DND-41 (cell line): ENCODE data around the gene B4GALNT3.

Experiments
- ATAC-seq: fragments of 200-7000 bp; cut with Tn5 transposase; 3 replicates; pipeline ENCODE4 v1.9.1; 2021; ENCODE audit warnings: low read depth; ENCODE audit not compliant: insufficient read depth
- DNase-seq: peaks from one replicate; pipeline ENCODE4 v3.0.0-alpha.2; 2020
- H2AFZ ChIP-seq: 2 replicates; pipeline ENCODE4 v1.6.0; 2012; ENCODE audit warnings: low read depth, low read length
- H3K27ac ChIP-seq: 2 replicates; pipeline ENCODE4 v1.5.1; 2012; ENCODE audit warnings: low read length, inconsistent platforms
- H3K27me3 ChIP-seq: fragments of 200-600 bp; sonication (generic); 2 replicates; pipeline ENCODE4 v1.6.0; 2012; ENCODE audit warnings: low read length, mild to moderate bottlenecking, inconsistent platforms; ENCODE audit not compliant: insufficient read depth, poor library complexity
- H3K36me3 ChIP-seq: 2 replicates; pipeline ENCODE4 v1.5.1; 2012; ENCODE audit warnings: low read length, inconsistent platforms; ENCODE audit not compliant: insufficient read depth
- H3K4me1 ChIP-seq: 2 replicates; pipeline ENCODE4 v1.5.1; 2012; ENCODE audit warnings: mild to moderate bottlenecking, low read length; ENCODE audit not compliant: insufficient read depth
- H3K4me2 ChIP-seq: 2 replicates; pipeline ENCODE4 v1.6.0; 2012; ENCODE audit warnings: mild to moderate bottlenecking, moderate library complexity, low read length, inconsistent platforms; ENCODE audit not compliant: insufficient read depth
- H3K4me3 ChIP-seq, 2 experiments: fragments of 200-600 bp in 1 of 2; shearing (Covaris generic) in 1 of 2; 2 replicates each; pipeline ENCODE4 v1.5.1; 2012 to 2016; ENCODE audit warnings: inconsistent platforms in 2 of 2, low read length in 2 of 2, mild to moderate bottlenecking in 2 of 2, low read depth in 1 of 2, moderate library complexity in 1 of 2
- H3K79me2 ChIP-seq: 2 replicates; pipeline ENCODE4 v1.6.0; 2012; ENCODE audit warnings: low read length, inconsistent platforms; ENCODE audit not compliant: insufficient read depth
- H3K9ac ChIP-seq: 2 replicates; pipeline ENCODE4 v1.6.0; 2012; ENCODE audit warnings: low read depth, mild to moderate bottlenecking, inconsistent platforms, low read length, moderate library complexity
- H3K9me3 ChIP-seq: 2 replicates; pipeline ENCODE4 v1.5.1; 2012; ENCODE audit warnings: low read length, moderate library complexity, mild to moderate bottlenecking, inconsistent platforms; ENCODE audit not compliant: insufficient read depth, severe bottlenecking
- H4K20me1 ChIP-seq: 2 replicates; pipeline ENCODE4 v1.6.0; 2012; ENCODE audit warnings: low read length; ENCODE audit not compliant: insufficient read depth
- EZH2 ChIP-seq: IDR thresholded peaks from 3 replicates; pipeline ENCODE4 v1.6.1; 2012; ENCODE audit warnings: borderline replicate concordance, low read depth, mild to moderate bottlenecking, moderate library complexity, low read length, inconsistent platforms; ENCODE audit not compliant: severe bottlenecking
- TF ChIP-seq, protein P1 (sequence below): IDR thresholded peaks from 2 replicates; pipeline ENCODE4 v1.5.1; 2012; ENCODE audit warnings: borderline replicate concordance, low read length, moderate library complexity, mild to moderate bottlenecking; ENCODE audit not compliant: poor library complexity, severe bottlenecking; ENCODE audit errors: extremely low read depth

The B4GALNT3 gene

DNA sequence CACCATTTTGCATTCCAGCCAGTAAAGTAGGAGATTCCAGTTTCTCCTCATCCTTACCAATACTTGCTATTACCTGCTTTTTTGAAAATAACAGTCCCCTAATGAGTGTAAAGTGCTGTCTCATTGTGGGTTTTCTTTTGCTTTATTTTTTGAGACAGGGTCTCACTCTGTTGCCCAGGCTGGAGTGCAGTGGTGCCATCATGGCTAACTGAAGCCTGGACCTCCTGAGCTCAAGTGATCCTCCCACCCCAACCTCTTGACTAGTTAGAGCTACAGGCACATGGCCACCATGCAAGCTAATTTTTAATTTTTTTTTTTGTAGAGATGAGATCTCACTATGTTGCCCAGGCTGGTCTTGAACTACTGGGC lies 142.9 kb downstream of the B4GALNT3 start:
- Histone ChIP-seq H3K27ac (no peak overlapping the region), H3K9me3 (no peaks in the 10 kb centered on the region), H3K36me3 (no peaks in the 10 kb centered on the region), H3K4me3 (no peak overlapping the region), H4K20me1 (no peaks in the 10 kb centered on the region), H3K27me3 (no peaks in the 10 kb centered on the region), H3K9ac (no peak overlapping the region), H3K4me2 (no peak overlapping the region), H3K79me2 (no peaks in the 10 kb centered on the region), H3K4me1 (no peaks in the 10 kb centered on the region), H2AFZ (no peak overlapping the region)
- TF ChIP-seq, protein P1, sequence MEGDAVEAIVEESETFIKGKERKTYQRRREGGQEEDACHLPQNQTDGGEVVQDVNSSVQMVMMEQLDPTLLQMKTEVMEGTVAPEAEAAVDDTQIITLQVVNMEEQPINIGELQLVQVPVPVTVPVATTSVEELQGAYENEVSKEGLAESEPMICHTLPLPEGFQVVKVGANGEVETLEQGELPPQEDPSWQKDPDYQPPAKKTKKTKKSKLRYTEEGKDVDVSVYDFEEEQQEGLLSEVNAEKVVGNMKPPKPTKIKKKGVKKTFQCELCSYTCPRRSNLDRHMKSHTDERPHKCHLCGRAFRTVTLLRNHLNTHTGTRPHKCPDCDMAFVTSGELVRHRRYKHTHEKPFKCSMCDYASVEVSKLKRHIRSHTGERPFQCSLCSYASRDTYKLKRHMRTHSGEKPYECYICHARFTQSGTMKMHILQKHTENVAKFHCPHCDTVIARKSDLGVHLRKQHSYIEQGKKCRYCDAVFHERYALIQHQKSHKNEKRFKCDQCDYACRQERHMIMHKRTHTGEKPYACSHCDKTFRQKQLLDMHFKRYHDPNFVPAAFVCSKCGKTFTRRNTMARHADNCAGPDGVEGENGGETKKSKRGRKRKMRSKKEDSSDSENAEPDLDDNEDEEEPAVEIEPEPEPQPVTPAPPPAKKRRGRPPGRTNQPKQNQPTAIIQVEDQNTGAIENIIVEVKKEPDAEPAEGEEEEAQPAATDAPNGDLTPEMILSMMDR = no peak
- no peak for TF ChIP-seq EZH2
- DNase-seq (no peak), ATAC-seq (no peak)

DNA sequence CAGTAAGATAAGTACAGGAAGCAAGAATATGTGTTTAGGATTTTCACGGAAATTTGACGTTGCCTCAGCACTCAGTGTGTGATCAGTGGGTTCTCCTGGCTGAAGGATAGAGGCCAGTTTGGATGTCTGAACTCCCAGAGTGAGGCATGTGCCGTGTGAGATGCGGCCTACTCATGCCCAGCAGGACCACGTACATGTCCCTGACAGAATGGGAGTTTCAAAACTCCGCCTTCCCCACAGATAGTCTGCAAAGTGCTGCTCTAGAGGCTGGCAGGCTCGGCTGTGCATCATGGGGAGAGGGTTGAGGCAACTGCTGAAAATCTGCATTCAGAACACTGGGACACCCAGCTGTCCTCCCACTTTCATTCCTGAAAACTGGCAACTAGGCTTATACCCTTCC lies 145.2 kb downstream of the B4GALNT3 start:
- no peak for DNase-seq
- no peak overlapping the region for H3K4me2 ChIP-seq

DNA sequence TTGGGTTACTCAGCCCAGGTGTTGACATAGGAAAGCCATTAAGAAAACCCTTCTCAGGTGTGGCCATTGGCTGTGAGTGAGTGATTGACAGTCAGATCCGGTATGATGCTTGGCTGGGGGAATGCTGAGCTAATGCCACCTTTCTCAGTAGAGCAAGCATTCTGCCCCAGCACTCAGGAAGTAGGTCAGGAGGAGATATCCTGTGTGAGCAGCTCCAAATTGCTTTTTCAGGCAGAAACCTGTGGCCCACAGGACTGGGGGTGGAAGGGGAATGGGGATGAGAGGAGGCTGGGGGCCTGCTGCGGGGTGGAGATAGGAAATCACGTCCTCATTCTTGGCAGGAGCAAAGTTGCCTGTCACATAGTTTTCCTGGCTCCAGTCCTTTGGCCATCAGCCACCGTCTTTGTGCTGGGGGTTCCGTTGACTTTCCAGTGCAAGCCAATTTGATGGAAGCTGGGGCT lies 147.8 kb downstream of the B4GALNT3 start:
- Histone ChIP-seq H3K4me1 (peaks cover 6% of the 10 kb centered on the region; the same call in 1 of the 2 replicates), H3K27ac (no peak overlapping the region), H4K20me1 (no peaks in the 10 kb centered on the region), H3K9me3 (no peaks in the 10 kb centered on the region), H3K27me3 (no peaks in the 10 kb centered on the region), H3K4me2 (no peak overlapping the region), H3K4me3 (no peak overlapping the region), H3K79me2 (no peaks in the 10 kb centered on the region), H2AFZ (no peak overlapping the region), H3K36me3 (no peaks in the 10 kb centered on the region), H3K9ac (no peak overlapping the region)
- TF ChIP-seq, protein P1 = no peak
- TF ChIP-seq EZH2 = no peak
- ATAC-seq = no peak
- no peak for DNase-seq

More for the DNA sequence above, 145.2 kb downstream of the B4GALNT3 start:
- Histone ChIP-seq H2AFZ (no peak overlapping the region), H3K27ac (no peak overlapping the region), H3K36me3 (no peaks in the 10 kb centered on the region), H3K9ac (no peak overlapping the region), H3K4me1 (peaks cover 1% of the 10 kb centered on the region; the same call in 1 of the 2 replicates), H3K79me2 (no peaks in the 10 kb centered on the region), H3K9me3 (no peaks in the 10 kb centered on the region), H3K27me3 (no peaks in the 10 kb centered on the region), H4K20me1 (no peaks in the 10 kb centered on the region), H3K4me3 (no peak overlapping the region)
- TF ChIP-seq, protein P1 = no peak
- TF ChIP-seq EZH2 = no peak
- no peak for ATAC-seq

DNA sequence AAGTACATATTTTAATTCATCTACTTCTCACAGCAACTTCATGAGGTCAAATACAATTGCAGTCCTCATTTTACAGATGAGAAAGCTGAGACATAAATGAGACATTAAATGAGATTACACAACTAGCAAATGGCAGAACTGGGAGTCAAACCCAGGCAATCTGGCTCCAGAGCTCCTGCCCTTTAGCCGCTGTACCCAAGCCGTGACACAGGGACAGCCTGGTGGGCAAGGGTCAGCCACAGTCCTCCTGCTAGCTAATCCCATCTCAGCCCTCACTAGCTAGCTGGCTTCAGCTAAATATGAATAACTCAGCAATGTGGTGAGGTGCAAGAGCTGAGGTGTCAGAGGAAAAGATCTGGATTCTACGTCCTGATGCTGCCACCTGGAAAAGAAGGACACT lies 148.7 kb downstream of the B4GALNT3 start:
- H2AFZ ChIP-seq = no peak overlapping the region
- H3K79me2 ChIP-seq = no peaks in the 10 kb centered on the region
- H3K27me3 ChIP-seq = no peaks in the 10 kb centered on the region
- ATAC-seq (no peak), DNase-seq (no peak)
- H3K4me2 ChIP-seq = no peak overlapping the region
- H3K9ac ChIP-seq = no peak overlapping the region
- no peaks in the 10 kb centered on the region for H4K20me1 ChIP-seq
- H3K36me3 ChIP-seq = no peaks in the 10 kb centered on the region
- H3K4me3 ChIP-seq = no peak overlapping the region
- no peak for TF ChIP-seq EZH2
- TF ChIP-seq, protein P1 = no peak
- H3K4me1 ChIP-seq = peaks cover 6% of the 10 kb centered on the region; the same call in 1 of the 2 replicates
- H3K9me3 ChIP-seq = no peaks in the 10 kb centered on the region
- no peak overlapping the region for H3K27ac ChIP-seq
